Activated B cell treated with CpG ODN at 0.5 μM for 24 hours (primary cell): ENCODE results near the gene RPN1. TPM values are rescaled to one million over a fixed set of nuclear protein-coding genes. Genes with fewer than 3 reads are reported as not detected.

Experiments
- ATAC-seq: fragments of 200-7000 bp; cut with Tn5 transposase; one replicate; pipeline ENCODE4 v1.10.0; 2021; ENCODE audit warnings: low read depth, mild to moderate bottlenecking, moderate library complexity
- CTCF ChIA-PET: fragments of 350-600 bp; sonication (Branson Sonifier 250); formaldehyde crosslinking; loops from one replicate; lab custom pipeline; 2021; ENCODE audit warnings: antibody characterized with exemption; lab: Charles Lee
- POLR2A ChIA-PET: fragments of 350-600 bp; sonication (Branson Sonifier 250); formaldehyde crosslinking; loops from one replicate; lab custom pipeline; 2021; ENCODE audit warnings: antibody characterized with exemption; lab: Charles Lee
- DNase-seq: peaks from one replicate; pipeline ENCODE4 v3.0.0; 2022
- H3K27ac Mint-ChIP-seq: one replicate; pipeline ENCODE4 v1.8.0; 2020; ENCODE audit warnings: mixed read lengths
- H3K27me3 Mint-ChIP-seq: one replicate; pipeline ENCODE4 v1.8.0; 2021; ENCODE audit warnings: mixed read lengths
- H3K36me3 Mint-ChIP-seq: one replicate; pipeline ENCODE4 v1.8.0; 2021; ENCODE audit warnings: low read depth, mixed read lengths
- H3K4me1 Mint-ChIP-seq: one replicate; pipeline ENCODE4 v1.8.0; 2021; ENCODE audit warnings: mixed read lengths
- H3K4me3 Mint-ChIP-seq: one replicate; pipeline ENCODE4 v1.8.0; 2020; ENCODE audit warnings: mild to moderate bottlenecking, mixed read lengths
- H3K9me3 Mint-ChIP-seq: one replicate; pipeline ENCODE4 v1.8.0; 2020; ENCODE audit warnings: mixed read lengths
- intact Hi-C: fragments of 100-400 bp; cut with micrococcal nuclease; formaldehyde crosslinking; loops from one replicate; pipeline ENCODE4 v1.15.1; 2024
- total RNA-seq: library from RNA; stranded (reverse); gene quantifications from 2 replicates; pipeline ENCODE4 v1.2.3, GENCODE V29; 2022
- TF ChIP-seq, protein P1 (sequence below): fragments of 200-600 bp; IDR thresholded peaks from one replicate; pipeline ENCODE4 v1.8.0; 2022; ENCODE audit warnings: antibody characterized with exemption, mild to moderate bottlenecking

The RPN1 gene
- total RNA-seq, 1 donor from 2014 or later: 93.4 TPM

DNA sequence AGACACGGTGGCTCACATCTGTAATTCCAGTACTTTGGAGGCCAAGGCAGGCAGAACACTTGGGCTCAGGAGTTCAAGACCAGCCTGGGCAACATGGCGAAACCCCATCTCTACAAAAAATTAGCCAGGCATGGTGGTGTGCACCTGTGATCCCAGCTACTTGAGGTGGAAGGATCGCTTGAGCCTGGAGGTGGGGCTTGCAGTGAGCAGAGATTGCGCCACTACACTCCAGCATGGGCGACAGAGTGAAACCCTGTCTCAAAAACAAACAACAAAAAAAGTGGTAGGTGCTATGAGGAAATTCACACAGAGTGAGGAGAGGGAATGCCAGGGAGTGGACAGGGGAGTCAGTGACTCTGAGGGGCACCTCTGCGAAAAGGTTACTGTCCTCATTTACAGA is 29.4 kb downstream of the RPN1 start:
- Mint-ChIP-seq H3K4me1 (peaks cover 31% of the 10 kb centered on the region), H3K27ac (no peak overlapping the region), H3K9me3 (no peaks in the 10 kb centered on the region), H3K4me3 (no peak overlapping the region), H3K36me3 (peaks cover 77% of the 10 kb centered on the region), H3K27me3 (no peaks in the 10 kb centered on the region)
- ATAC-seq: no peak
- intact Hi-C loops: no loop called here
- no peak for DNase-seq
- CTCF ChIA-PET: interaction anchor here (1.2 kb wide), 1 partner anchor 172 kb away, joined by 3 read pairs; no protein-coding TSS in a partner anchor
- TF ChIP-seq, protein P1, sequence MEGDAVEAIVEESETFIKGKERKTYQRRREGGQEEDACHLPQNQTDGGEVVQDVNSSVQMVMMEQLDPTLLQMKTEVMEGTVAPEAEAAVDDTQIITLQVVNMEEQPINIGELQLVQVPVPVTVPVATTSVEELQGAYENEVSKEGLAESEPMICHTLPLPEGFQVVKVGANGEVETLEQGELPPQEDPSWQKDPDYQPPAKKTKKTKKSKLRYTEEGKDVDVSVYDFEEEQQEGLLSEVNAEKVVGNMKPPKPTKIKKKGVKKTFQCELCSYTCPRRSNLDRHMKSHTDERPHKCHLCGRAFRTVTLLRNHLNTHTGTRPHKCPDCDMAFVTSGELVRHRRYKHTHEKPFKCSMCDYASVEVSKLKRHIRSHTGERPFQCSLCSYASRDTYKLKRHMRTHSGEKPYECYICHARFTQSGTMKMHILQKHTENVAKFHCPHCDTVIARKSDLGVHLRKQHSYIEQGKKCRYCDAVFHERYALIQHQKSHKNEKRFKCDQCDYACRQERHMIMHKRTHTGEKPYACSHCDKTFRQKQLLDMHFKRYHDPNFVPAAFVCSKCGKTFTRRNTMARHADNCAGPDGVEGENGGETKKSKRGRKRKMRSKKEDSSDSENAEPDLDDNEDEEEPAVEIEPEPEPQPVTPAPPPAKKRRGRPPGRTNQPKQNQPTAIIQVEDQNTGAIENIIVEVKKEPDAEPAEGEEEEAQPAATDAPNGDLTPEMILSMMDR: no peak
- POLR2A ChIA-PET: interaction anchor here (0.7 kb wide), 1 partner anchor 30 kb away, joined by 3 read pairs; no protein-coding TSS in a partner anchor

DNA sequence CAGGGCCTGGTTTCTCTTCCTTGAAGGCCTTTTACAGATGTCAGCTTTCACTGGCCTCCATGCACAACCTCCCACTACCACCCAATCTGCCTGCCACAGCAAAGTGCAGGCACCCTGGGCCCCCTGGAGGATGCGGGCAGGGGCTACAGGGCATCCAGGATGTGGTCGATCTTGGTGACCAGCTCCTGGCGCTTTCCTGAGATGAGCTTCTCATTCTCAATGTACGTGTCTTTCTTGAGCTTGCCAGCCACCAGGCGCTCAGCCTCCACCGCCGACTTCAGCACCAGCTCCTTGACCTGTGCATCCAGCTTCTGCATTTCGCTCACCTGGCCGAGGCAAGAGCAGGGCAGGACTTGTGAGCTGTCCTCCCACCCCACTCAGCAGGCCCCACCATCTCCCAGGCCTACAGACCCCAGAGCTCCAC is 30.3 kb downstream of the RPN1 start:
- no peak overlapping the region for H3K27ac Mint-ChIP-seq
- peaks cover 31% of the 10 kb centered on the region for H3K4me1 Mint-ChIP-seq
- H3K4me3 Mint-ChIP-seq: no peak overlapping the region
- TF ChIP-seq, protein P1: no peak
- ATAC-seq (no peak), DNase-seq (no peak)
- no peaks in the 10 kb centered on the region for H3K27me3 Mint-ChIP-seq
- intact Hi-C loops: no loop called here
- CTCF ChIA-PET: no interaction called here
- peaks cover 67% of the 10 kb centered on the region for H3K36me3 Mint-ChIP-seq
- no peaks in the 10 kb centered on the region for H3K9me3 Mint-ChIP-seq
- POLR2A ChIA-PET: no interaction called here

DNA sequence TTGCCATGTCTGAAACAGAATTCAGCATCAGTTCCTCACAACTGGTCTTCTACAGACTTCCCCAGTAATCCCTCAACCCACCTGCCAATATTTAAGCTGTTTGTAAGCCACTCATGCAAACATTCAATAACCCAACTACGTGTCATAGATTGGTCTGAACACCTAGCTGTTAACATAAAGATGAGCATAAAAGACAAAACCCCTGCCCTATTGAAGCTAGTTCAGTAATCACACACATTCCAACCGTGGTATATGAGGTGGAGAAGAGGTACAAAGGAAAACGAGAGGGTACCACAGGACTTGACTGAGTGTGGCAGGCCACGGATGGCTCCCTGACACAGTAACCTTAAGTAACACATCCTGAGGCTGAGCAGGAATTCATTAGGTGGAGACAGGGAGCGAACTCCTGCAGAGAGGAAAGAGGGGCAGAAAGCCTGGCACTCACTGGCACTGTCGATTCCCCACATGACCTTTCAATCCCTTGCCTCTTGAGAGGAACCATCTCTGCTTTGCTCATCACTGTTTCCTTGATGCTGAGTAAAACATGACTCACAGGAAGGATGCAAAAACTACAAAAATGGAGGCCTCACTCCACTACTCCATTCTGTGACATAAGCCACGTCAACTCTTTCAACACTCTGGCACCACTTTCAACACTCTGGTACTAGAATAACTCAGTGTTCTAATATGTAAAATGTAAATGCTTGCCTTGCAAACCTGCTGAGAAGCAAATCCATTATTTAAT is 31.3 kb downstream of the RPN1 start:
- peaks cover 58% of the 10 kb centered on the region for H3K36me3 Mint-ChIP-seq
- TF ChIP-seq, protein P1: no peak
- no peak for ATAC-seq
- H3K27ac Mint-ChIP-seq: peak overlapping the region; percentile 88
- H3K4me3 Mint-ChIP-seq: peak overlapping the region; percentile 91
- no peaks in the 10 kb centered on the region for H3K27me3 Mint-ChIP-seq
- no peak for DNase-seq
- CTCF ChIA-PET: interaction anchor here (1.8 kb wide), 1 partner anchor 29 kb away, joined by 5 read pairs; no protein-coding TSS in a partner anchor
- no peaks in the 10 kb centered on the region for H3K9me3 Mint-ChIP-seq
- H3K4me1 Mint-ChIP-seq: peaks cover 28% of the 10 kb centered on the region
- POLR2A ChIA-PET: interaction anchor here (1.0 kb wide), 1 partner anchor 61 kb away, joined by 3 read pairs; no protein-coding TSS in a partner anchor
- intact Hi-C loops: loop anchor here (5.0 kb wide), 1 partner anchor 628 kb away; the partner anchor contains the start of gene COPG1

DNA sequence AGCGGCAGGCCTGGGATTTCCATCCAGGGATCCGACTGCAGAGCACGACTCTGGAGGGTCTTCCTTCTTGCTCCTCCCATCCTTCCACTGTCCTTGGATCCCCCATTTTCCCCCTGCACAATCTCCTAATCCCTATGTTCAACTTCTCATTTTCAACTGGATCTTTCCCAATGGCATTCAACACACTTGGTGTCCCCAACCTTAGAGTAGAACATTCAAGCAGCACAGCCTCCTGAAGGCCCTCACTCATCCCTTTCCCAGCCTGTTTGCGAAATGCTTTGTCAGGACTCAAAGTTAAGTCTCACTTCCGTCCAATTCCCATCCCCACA is 32.3 kb downstream of the RPN1 start:
- Mint-ChIP-seq H3K9me3 (no peaks in the 10 kb centered on the region), H3K4me1 (peaks cover 23% of the 10 kb centered on the region), H3K27me3 (no peaks in the 10 kb centered on the region), H3K36me3 (peaks cover 48% of the 10 kb centered on the region), H3K4me3 (peak overlapping the region; percentile 91), H3K27ac (peak overlapping the region; percentile 88)
- POLR2A ChIA-PET: interaction anchor here (0.5 to 1.9 kb wide), 7 partner anchors 32 to 393 kb away, joined by 3 to 21 read pairs (median 10); partner anchors contain the start of genes ACAD9 and RPN1
- ATAC-seq (no peak), DNase-seq (no peak)
- CTCF ChIA-PET: interaction anchor here (0.8 to 2.2 kb wide), 10 partner anchors 9 to 260 kb away, joined by 3 to 17 read pairs (median 6); partner anchors contain the start of gene ACAD9
- intact Hi-C loops: loop anchor here (5.0 kb wide), 1 partner anchor 629 kb away; the partner anchor contains the start of gene COPG1
- TF ChIP-seq, protein P1: no peak
